HTERT RPE-1 (cell line): ENCODE measurements around the gene LLPH.
"Not testable (repeated sequence)": the region's sequence is repeated elsewhere in the genome, so short reads cannot be mapped to it uniquely, and the experiment has no call there.

ENCODE experiments used
- in situ Hi-C: fragments of 300-500 bp; cut with MboI; formaldehyde crosslinking; loops from 4 replicates; pipeline ENCODE4 v1.14.3; 2020; ENCODE audit warnings: low sequenced_read_pairs

The LLPH gene

GRCh38 chr12:66130267-66131066, at the start of gene LLPH:
Gene LLPH, minus strand, starts transcription at chr12:66130750. Its CDS starts 1,644 bp downstream, at chr12:66129106.
- in situ Hi-C loops: no loop called here

GRCh38 chr12:66176105-66176900, 45.8 kb upstream of the LLPH start:
- in situ Hi-C loops: no loop called here

GRCh38 chr12:66174391-66175325, 44.1 kb upstream of the LLPH start:
- in situ Hi-C loops: not testable (repeated sequence)

GRCh38 chr12:66170606-66171005, 40.1 kb upstream of the LLPH start:
- in situ Hi-C loops: no loop called here

- in situ Hi-C loops: no loop called here
These were observed 38.9 kb upstream of the LLPH start, which contains the start of gene TMBIM4 for GRCh38 chr12:66169221-66170170. Gene TMBIM4, minus strand, starts transcription at chr12:66169996. Its CDS starts 45 bp downstream, at chr12:66169951.

- in situ Hi-C loops: no loop called here
These were observed 37.9 kb upstream of the LLPH start for GRCh38 chr12:66168410-66168809.

GRCh38 chr12:66166561-66166960, 36.0 kb upstream of the LLPH start:
- in situ Hi-C loops: no loop called here

- in situ Hi-C loops: no loop called here
These were observed 34.6 kb upstream of the LLPH start for GRCh38 chr12:66165141-66165540.

GRCh38 chr12:66164349-66164821, 33.8 kb upstream of the LLPH start:
- in situ Hi-C loops: no loop called here

GRCh38 chr12:66163289-66163688, 32.7 kb upstream of the LLPH start:
- in situ Hi-C loops: no loop called here

GRCh38 chr12:66162701-66163100, 32.2 kb upstream of the LLPH start:
- in situ Hi-C loops: no loop called here

- in situ Hi-C loops: no loop called here
These were observed 30.2 kb upstream of the LLPH start for GRCh38 chr12:66160704-66161103.

- in situ Hi-C loops: no loop called here
These were observed 28.6 kb upstream of the LLPH start for GRCh38 chr12:66159123-66159522.

- in situ Hi-C loops: no loop called here
These were observed 26.1 kb upstream of the LLPH start for GRCh38 chr12:66156654-66157053.

GRCh38 chr12:66154776-66155175, 24.2 kb upstream of the LLPH start:
- in situ Hi-C loops: no loop called here

- in situ Hi-C loops: no loop called here
These were observed 22.2 kb upstream of the LLPH start for GRCh38 chr12:66152732-66153131.

- in situ Hi-C loops: no loop called here
These were observed 19.3 kb upstream of the LLPH start for GRCh38 chr12:66149702-66150398.

GRCh38 chr12:66144791-66145754, 14.5 kb upstream of the LLPH start:
- in situ Hi-C loops: no loop called here
